HG03442 (cell line): Measurements from ENCODE around the gene BAX.
A peak's percentile ranks its signal among the peaks of the same experiment; 100 is the strongest.

ENCODE experiments used
- ATAC-seq: cut with Tn5 transposase; IDR thresholded peaks from one replicate; pipeline ENCODE4 v1.9.1; 2021; ENCODE audit warnings: mild to moderate bottlenecking, moderate library complexity; ENCODE audit not compliant: unreplicated experiment

The BAX gene

DNA sequence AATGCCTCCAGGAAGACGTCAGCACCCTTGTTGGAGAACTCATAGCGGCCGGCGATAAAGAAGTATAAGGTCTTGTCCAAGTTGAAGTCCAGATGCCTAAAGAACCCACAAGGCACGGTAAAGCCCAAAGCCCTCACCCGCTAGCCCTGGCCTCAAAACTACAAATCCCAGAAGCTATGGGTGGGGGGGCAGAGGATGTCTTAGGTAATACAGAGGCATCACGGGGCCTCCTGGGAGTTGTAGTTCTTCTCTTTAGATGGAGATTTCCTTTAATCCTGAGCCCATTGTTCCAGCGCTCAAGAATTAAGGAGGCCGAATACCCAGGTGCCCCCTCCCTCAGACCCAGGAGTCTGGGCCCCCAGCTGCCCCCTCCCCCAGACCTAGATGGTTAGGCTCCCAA is 27.6 kb downstream of the BAX start:
- no peak for ATAC-seq

DNA sequence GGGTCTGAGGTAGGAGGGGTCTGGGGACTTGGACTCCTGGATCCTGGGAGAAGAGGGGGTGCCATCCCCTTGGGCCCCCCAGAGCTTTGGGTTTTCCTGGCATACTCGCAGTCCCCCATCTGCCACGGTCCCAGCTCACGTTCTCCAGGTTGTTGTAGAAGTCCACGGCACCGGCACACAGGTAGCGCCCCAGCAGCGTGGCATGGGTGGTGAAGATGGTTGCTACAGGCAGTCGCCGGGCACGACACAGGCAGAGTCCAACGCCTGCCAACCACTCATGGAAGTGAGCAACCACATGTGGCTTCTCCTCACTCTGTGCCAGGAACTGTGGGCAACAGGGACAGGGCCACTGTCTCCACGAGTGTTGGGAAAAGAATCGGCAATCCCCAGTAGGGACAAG is 31.0 kb downstream of the BAX start:
- no peak for ATAC-seq

DNA sequence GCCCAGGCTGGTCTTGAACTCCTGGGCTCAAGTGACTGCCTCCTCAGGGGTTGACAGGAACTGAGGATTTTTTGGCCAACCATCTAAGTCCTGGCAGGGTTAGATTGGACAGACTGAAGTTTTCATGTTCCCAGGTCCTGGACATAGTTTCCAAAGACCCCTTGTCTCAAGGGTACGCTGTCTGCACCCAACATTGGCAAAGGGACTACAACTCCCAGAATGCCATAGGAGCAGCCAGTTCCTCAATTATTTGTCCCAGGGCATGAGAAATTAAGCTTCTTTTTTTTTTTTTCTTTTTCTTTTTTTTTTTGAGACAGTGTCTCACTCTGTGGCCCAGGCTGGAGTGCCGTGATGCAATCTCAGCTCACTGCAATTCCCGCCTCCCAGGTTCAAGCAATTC is 31.5 kb downstream of the BAX start:
- ATAC-seq = no peak

DNA sequence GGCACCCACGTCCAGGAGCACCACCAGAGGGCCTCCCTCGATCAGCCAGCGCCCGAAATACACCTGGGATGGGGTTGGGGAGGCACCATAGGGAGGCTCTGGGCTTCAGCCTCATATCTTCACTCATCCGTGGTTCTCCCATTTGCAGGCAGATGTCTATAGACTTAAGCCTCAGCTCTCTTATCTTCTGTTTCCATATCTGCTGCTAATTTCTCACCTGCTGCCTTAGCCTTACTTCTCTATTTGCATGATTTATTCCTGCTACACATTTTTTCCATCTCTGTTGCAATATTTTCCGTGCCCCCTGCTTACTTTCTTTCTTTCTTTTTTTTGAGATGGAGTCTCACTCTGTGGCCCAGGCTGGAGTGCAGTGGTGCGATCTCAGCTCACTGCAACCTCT is 32.6 kb downstream of the BAX start:
- no peak for ATAC-seq

DNA sequence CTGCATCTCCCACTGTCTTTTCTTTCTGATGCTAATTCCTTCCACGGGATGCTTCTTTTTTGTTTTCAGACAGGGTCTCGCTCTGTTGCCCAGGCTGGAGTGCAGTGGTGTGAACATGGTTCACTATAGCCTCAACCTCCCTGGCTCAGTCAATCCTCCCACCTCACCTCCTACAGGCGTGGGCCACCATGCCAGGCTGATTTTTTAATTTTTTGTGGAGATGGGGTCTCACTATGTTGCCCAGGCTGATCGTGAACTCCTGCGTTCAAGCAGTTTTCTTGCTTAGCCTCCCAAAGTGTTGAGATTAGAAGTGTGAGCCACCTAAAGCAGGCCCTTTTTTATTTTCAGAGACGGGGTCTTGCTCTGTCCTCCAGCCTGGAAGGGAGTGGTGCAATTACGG is 33.6 kb downstream of the BAX start:
- no peak for ATAC-seq

DNA sequence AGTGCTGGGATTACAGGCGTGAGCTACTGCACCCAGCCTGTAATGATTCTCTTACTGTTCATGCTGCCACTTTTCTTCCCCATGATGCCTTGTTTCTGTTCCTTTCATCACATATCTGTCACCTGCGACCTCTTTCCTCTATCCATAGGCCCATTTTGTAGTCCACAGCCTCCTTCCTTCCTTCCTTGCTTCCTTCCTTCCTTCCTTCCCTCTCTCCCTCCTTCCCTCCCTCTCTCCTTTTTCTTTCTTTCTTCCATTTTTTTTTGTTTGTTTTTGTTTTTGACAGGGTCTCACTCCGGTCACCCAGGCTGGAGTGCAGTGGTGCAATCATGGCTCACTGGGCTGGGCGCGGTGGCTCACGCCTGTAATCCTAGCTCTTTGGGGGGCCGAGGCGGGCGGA is 34.2 kb downstream of the BAX start:
- no peak for ATAC-seq

DNA sequence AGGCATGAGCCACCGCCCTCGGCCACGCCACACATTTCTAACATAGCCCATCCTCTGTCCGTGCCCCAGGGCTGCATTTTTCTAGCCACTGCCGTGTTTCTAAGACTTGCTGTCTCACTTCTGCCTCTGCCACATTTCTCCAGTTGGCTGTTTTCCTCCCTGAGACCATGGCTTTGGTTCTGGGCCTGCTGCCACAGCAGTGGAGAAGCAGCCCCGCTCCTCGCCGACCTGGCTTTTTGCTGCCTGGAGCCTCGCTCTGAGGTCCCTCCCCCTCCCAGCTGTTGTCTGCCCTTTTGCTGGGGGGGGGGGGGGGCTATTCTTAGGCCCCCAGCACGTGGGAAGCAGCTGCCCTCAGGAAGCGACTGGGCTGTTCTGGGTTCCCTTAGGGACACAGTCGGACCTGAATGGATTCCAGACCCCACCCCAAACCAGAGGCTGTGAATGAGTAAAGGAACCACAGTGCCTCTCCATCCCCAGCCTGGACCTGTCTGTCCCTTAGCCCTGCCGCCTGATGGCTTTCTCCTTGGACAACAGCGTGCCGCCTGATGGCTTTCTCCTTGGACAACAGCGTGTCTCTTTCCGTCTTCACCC is 35.1 kb downstream of the BAX start:
- no peak for ATAC-seq

DNA sequence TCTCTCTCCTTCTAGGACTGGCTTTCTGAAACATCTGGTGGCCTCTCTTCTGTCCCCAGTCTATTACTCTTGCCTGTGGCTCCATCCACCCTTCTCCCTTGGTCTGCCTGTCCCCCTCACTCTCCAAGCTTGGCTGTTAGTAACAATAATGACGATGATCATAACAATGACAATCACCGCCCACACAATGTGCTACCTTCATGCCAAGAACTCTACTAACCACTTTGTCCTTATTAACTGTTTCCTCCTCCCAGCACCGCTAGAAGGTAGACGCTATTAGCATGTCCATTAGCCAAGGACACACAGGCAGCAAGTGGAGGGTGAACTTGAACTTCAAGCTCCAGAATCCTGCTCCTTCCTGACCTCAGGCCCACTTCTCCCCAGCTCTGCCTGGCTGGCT is 35.7 kb downstream of the BAX start:
- no peak for ATAC-seq

DNA sequence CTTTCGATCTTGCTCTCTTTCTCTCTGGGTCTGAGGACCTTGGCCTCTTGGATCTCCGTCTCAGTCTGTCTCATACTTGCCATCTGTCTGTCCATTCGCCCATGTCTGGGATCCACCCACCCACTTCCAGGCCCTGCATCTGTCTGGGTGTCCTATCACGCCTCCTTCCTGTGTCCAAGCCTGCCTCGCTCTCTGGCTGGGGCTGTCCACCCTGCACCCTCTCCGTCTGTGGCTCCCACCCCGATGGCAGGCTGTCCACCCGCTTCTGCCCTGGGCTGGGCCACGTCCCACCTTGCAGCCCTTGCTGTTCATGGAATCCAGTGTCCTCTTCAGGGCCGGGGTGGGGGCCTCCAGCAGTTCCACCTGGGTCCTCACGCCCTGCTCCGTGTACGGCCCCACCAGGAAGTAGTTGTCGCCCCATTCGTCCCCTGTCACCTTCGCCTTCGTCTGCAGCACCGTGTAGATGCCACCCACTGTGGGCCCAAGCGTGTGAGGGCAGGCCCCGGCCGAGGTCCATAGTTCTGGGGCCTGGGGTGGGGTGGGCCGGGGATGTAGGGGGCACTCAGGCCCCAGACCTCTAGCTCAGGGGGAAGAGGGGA is 36.4 kb downstream of the BAX start:
- ATAC-seq = no peak

DNA sequence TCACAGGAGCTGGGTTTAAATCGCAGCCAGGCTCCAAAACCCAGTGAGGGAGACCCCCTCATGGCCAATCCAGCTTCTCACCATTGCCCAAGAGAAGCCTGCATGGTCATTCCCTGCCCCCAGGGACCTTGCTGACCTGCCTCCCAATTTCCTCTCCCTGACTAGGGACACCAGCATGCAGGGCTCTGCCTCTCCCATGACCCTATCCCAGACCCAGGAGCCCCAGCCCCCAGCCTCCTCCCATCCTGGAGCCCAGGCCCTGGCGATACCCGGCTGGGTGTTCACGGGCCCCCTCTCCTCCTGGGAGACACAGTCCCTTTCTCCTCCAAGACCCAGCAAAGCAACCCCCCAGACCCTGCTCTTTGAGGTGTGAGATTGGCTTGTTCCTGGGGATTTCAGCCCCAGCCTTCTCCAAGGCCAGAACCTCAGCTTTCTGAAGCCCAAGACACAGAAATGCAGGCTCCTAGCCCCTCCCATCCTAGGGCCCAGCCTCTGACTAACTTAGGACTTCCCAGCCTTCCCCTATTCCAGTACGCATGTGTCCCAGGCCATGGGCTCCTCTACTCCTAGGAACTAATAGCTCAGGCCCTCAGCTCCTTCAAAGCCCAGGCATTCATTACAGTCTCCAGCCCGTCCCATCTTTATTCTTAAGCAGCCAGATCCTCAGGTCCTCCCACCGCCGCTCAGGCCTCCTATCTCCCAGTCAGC is 37.4 kb downstream of the BAX start:
- no peak for ATAC-seq

DNA sequence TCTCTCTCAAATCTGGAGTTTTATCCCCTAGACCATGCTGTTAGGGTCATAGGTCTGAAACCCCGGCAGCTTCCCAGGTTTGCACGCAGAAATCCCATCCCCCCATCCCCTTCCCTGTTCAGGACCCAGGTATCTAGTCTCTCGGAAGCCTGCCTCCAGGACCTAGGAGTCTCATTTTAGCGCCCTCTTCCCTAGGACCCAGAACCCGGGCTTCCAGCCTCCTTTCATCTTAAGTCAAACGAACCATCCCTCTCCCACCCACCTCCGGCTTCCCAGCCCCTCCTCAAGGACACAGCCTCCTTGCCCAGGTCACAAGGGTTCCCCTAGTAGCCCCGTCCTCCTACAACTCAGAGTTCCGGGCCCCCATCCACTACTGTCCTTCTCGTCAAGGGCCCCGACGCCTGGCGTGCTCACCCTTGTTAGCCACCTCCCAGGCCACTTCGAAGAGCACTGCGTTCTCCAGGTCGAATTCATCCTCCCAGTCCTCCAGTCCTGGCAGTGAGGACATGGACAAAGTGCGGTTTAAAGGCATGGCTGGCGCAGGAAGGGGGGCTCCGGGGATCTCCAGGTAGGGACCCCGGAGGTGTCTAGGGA is 38.0 kb downstream of the BAX start:
- ATAC-seq = no peak

DNA sequence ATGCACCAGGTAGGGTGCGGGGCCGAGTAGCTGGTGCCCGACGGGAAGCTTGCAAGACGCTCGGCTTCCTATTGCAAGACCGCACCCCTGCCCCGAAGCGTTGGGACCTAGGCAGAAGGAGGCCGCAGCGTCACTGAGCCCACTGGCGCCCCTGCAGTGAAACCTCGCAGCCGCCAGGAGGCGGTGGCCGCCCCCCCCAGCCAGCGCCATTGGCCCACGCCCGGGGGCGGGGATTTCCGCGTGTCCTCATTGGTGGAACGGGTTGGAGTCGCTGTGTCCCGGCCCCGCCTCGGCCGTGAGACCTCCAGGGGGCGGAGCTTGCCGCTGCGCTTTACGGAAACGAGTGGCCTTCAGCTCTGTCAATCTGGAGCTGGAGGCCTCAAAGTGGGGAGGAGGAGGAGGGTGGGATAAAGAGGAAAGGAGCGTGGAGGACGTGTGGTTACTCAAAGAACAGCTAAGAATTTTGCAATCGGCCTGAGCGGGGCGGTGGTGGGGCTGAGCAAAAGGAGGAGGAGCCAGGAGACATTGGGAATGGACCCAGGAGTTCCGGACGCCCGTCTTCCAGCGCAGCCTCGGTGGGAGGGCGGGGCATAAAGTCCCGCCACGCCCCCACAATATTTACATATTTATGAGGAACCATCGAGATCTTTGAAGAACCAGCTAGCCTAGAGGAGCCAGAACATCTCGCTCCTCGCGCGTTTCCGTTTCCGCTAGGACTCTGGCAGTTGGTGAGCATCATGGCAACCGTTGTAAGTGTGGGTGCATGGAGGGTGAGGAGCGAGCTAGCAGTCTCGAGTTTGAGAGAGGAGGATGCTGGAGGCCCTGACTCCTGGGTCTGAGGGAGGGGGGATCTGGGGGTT is 38.7 kb downstream of the BAX start, which contains the start of the genes GYS1 and RUVBL2:
Gene GYS1, minus strand, starts transcription at position 135 of the 860 bp plus-strand sequence. CDS start 197 bp downstream, outside the sequence.
Gene RUVBL2, plus strand, starts transcription at position 713 of the 860 bp plus-strand sequence. Its CDS starts 25 bp downstream, at position 738.
- peak; percentile 87 for ATAC-seq

DNA sequence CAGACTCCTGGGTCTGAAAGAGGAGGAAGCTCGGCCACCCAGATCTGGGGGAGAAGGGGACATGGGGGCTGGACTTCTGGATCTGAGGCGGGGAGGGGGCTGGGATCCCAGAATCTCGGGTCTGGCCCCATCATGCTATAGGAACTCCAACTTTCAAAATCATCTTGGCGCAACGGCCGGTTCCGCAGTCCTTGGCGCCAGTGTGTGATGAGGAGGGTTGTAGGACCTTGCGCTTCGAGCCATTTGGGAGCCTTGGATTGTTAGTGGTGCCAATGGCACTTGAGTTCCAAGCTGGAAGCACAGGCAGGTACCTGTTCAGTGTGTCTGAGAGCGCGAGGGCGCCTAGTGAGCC is 39.3 kb downstream of the BAX start:
- no peak for ATAC-seq

DNA sequence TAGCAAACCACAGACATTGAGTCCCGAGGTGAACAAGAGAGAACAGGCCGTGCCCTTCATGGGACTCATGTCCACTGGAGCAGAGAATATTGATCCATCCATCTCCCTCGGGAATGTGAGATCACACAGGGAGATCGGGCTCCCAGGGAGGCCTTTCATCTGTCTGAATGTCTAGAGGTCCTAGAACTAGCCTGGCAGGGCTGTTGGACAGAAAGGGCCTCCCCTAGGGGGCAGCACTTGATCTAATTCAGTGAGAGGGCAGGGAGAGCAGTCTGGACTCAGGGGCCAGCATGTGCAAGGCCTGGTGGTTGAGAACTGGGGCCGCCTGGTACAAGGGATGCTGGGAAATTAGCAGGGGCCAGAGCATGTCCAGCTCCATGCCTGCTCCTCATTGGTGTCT is 43.3 kb downstream of the BAX start:
- no peak for ATAC-seq

DNA sequence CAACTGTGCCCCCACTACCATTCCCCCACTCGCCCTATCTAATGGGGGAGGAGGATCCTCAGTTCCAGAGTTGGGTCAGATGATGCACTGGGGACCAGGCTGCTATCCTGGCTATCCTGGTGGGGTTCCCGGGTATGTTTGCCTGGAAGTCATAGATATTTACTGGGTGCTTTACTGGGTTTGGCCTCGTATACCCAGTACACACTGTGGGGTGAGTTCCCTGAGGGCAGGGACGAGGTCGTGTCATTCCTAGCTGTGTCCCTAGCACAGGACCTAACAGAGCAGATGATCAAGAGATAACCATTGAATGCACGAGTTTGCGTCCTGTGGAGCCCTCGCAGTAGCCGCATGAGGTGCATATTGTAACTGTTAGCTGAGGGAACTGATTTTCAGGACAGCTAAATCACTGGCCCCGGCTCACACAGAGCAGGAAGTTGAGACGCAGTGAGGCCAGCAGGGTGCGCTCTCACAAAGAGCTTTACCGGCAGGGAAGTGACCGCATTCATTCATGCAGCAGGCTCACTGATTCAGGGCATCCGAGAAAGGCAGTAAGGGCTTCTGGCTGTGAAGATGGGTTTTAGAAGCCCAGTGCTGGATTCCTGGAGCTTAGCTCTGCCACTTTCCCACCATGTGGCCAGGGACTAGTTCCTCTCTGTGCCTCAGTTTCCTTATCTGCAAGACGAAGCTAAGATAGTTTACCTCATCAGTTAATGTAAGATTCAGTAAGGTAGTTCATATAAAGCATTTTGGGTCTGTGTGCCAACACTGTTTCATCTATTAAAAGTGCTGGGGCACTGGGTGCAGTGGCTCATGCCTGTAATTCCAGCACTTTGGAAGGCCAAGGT is 45.0 kb downstream of the BAX start:
- no peak for ATAC-seq

DNA sequence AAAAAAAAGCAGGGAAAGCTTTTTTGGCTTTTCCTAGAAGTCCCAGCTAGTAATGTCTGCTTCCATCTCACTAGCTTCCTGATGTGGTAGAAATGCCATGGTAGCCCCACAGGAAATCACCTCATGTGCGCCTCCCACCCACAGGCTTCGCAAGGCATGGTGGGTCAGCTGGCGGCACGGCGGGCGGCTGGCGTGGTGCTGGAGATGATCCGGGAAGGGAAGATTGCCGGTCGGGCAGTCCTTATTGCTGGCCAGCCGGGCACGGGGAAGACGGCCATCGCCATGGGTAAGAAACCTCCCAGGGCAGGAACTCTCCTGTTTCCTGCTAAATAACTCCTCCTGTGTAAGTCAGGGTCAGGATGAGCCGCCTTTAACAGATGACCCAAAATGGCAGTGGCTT is 49.5 kb downstream of the BAX start:
- no peak for ATAC-seq

DNA sequence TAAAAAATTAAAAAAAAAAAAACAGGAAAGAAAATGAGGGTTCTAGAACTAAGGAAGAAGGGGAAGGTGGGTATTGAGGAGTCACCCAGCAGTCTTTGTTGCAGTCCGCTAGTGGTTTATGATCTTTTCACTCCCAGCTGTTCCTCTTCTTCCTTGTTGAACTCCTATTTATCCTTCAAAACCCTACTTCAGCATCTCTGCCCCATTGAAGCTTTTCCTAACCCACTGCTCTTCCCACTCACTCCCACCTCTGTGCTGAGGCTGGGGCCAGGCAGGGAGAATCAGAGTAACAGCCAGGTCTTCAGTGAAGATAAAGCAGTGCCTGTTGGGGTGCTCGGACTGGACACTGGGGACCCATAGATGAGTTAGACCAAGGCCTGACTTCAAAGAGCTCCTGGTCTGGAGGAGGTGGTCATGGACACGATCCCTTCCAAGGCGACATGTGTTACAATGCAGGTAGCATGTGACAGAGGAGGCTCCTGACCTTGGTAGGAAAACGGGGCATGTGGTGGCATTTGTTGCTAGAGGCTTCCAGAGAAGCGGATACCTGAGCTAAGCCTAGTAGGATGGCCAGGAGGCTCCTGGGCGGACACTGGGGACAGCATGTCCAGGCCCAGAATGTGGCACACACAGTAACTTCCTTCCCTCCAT is 50.4 kb downstream of the BAX start:
- no peak for ATAC-seq

DNA sequence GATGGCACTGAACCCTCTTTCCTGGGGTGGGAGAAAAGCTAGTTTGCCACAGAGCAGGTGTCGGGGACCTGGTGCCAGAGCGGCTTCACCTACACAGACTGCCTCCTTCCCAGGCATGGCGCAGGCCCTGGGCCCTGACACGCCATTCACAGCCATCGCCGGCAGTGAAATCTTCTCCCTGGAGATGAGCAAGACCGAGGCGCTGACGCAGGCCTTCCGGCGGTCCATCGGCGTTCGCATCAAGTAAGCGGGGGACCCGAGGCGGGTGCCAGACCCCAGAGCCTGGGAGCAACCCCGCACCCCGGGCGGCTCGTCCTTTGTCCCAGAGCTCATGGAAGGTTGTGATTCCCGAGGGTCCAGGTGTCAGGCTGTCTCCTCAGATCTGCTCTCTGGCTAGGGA is 52.2 kb downstream of the BAX start:
- no peak for ATAC-seq

DNA sequence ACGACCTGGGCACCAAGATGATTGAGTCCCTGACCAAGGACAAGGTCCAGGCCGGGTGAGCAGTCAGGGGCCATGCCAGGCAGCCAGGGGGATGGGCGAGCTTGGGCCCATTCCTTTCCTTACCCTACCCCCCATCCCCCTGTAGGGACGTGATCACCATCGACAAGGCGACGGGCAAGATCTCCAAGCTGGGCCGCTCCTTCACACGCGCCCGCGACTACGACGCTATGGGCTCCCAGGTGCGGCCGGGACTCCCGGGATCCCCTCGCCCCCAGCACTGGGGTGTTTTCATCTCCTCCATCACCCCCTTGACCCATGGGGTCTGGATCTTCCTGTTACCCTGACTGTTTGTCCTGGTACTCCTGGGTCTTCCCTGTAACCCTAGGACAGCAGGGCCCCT is 55.2 kb downstream of the BAX start:
- no peak for ATAC-seq

DNA sequence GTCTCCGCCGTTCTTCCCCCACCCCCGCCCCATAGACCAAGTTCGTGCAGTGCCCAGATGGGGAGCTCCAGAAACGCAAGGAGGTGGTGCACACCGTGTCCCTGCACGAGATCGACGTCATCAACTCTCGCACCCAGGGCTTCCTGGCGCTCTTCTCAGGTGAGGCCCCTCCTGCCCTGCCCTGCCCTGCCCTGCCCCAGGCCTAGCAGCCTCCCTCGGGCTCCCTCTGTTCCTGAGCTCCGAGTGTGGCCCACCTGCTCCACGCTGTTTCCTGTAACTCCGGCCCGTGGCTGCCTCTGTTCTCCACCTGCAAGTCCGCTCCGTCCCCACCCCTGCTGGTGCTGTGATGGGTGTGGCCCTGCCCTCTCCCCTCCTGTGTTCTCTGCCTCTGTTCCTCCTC is 55.8 kb downstream of the BAX start:
- ATAC-seq = no peak
